Measurements from ENCODE around the gene ARF1. TPM values are rescaled to one million over a fixed set of nuclear protein-coding genes. Genes with fewer than 3 reads are reported as not detected.
A peak's percentile ranks its signal among the peaks of the same experiment; 100 is the strongest.

Gene ARF1
- total and polyA plus RNA-seq, 2 of the 13 experiments (the other 11 are each of a cell fraction or from before 2014, with no cell fraction given), result 186 to 327 TPM

- TF ChIP-seq, protein P1, sequence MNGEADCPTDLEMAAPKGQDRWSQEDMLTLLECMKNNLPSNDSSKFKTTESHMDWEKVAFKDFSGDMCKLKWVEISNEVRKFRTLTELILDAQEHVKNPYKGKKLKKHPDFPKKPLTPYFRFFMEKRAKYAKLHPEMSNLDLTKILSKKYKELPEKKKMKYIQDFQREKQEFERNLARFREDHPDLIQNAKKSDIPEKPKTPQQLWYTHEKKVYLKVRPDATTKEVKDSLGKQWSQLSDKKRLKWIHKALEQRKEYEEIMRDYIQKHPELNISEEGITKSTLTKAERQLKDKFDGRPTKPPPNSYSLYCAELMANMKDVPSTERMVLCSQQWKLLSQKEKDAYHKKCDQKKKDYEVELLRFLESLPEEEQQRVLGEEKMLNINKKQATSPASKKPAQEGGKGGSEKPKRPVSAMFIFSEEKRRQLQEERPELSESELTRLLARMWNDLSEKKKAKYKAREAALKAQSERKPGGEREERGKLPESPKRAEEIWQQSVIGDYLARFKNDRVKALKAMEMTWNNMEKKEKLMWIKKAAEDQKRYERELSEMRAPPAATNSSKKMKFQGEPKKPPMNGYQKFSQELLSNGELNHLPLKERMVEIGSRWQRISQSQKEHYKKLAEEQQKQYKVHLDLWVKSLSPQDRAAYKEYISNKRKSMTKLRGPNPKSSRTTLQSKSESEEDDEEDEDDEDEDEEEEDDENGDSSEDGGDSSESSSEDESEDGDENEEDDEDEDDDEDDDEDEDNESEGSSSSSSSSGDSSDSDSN (CRISPR knock-in tag; IDR thresholded peaks at IDR 0.05), result peak; percentile 79
- TF ChIP-seq, protein P2, sequence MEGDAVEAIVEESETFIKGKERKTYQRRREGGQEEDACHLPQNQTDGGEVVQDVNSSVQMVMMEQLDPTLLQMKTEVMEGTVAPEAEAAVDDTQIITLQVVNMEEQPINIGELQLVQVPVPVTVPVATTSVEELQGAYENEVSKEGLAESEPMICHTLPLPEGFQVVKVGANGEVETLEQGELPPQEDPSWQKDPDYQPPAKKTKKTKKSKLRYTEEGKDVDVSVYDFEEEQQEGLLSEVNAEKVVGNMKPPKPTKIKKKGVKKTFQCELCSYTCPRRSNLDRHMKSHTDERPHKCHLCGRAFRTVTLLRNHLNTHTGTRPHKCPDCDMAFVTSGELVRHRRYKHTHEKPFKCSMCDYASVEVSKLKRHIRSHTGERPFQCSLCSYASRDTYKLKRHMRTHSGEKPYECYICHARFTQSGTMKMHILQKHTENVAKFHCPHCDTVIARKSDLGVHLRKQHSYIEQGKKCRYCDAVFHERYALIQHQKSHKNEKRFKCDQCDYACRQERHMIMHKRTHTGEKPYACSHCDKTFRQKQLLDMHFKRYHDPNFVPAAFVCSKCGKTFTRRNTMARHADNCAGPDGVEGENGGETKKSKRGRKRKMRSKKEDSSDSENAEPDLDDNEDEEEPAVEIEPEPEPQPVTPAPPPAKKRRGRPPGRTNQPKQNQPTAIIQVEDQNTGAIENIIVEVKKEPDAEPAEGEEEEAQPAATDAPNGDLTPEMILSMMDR (CRISPR knock-in tag; IDR thresholded peaks at IDR 0.05), result peak; percentile 83
- TF ChIP-seq GLI4 (CRISPR knock-in tag; IDR thresholded peaks at IDR 0.05; ENCODE audit: borderline replicate concordance), result no peak
- TF ChIP-seq ZNF775 (CRISPR knock-in tag; IDR thresholded peaks at IDR 0.05; ENCODE audit: borderline replicate concordance), result 0 out of 2 replicates have a peak, but pooled peaks have one; percentile 55
- peak; percentile 84 for TF ChIP-seq ATF2 (CRISPR knock-in tag; IDR thresholded peaks at IDR 0.05)
- TF ChIP-seq USF2 (IDR thresholded peaks at IDR 0.05; ENCODE audit: low read depth, low read length), result no peak
- no peak; the same call in 1 of the 2 replicates for TF ChIP-seq USF2 (CRISPR knock-in tag; IDR thresholded peaks at IDR 0.05; ENCODE audit: borderline replicate concordance)
- TF ChIP-seq, protein P3, sequence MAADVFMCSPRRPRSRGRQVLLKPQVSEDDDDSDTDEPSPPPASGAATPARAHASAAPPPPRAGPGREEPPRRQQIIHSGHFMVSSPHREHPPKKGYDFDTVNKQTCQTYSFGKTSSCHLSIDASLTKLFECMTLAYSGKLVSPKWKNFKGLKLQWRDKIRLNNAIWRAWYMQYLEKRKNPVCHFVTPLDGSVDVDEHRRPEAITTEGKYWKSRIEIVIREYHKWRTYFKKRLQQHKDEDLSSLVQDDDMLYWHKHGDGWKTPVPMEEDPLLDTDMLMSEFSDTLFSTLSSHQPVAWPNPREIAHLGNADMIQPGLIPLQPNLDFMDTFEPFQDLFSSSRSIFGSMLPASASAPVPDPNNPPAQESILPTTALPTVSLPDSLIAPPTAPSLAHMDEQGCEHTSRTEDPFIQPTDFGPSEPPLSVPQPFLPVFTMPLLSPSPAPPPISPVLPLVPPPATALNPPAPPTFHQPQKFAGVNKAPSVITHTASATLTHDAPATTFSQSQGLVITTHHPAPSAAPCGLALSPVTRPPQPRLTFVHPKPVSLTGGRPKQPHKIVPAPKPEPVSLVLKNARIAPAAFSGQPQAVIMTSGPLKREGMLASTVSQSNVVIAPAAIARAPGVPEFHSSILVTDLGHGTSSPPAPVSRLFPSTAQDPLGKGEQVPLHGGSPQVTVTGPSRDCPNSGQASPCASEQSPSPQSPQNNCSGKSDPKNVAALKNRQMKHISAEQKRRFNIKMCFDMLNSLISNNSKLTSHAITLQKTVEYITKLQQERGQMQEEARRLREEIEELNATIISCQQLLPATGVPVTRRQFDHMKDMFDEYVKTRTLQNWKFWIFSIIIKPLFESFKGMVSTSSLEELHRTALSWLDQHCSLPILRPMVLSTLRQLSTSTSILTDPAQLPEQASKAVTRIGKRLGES (CRISPR knock-in tag; IDR thresholded peaks at IDR 0.05; ENCODE audit: borderline replicate concordance), result no peak
- peak; percentile 94 for TF ChIP-seq ATF1 (CRISPR knock-in tag; IDR thresholded peaks at IDR 0.05)
- TF ChIP-seq ZBTB4 (CRISPR knock-in tag; IDR thresholded peaks at IDR 0.05; ENCODE audit: borderline replicate concordance), result peak; percentile 51; the same call in 1 of the 2 replicates
- TF ChIP-seq CEBPB (IDR thresholded peaks at IDR 0.05; ENCODE audit: borderline replicate concordance, low read depth, low read length), result no peak
These were observed 57.6 kb downstream of the ARF1 start, which contains the start of gene GUK1 (continued) for GRCh38 chr1:228139931-228140723.
